ENCODE data around the gene AMIGO2.

- TF ChIP-seq CTCF (conservative IDR thresholded peaks at IDR 0.05; ENCODE audit: low read depth, low read length) (no peak), EZH2 (IDR thresholded peaks at IDR 0.05; ENCODE audit: low read length, unreplicated experiment) (no peak)
Measured at GRCh38 chr12:47066278-47067025, 13.3 kb downstream of the AMIGO2 start.

Measured in PC-3 (cell line).